Stimulated activated naive CD4-positive, alpha-beta T cell (primary cell): ENCODE measurements around the gene MPC1L.
A peak's percentile ranks its signal among the peaks of the same experiment; 100 is the strongest.

Experiments
- DNase-seq, 6 experiments: peaks; one replicate each; lab custom pipeline; 2025; lab: John Stamatoyannopoulos, UW

The MPC1L gene

GRCh38 chrX:40628506-40628905, 5.3 kb downstream of the MPC1L start:
- DNase-seq = no peak

GRCh38 chrX:40632199-40632598, 9.0 kb downstream of the MPC1L start:
- no peak for DNase-seq

- no peak for DNase-seq
Measured at GRCh38 chrX:40637687-40638086, 14.5 kb downstream of the MPC1L start.

GRCh38 chrX:40644176-40644575, 20.9 kb downstream of the MPC1L start:
- DNase-seq = no peak

GRCh38 chrX:40644821-40645358, 21.7 kb downstream of the MPC1L start:
- peak; percentile 15 to 61 (median 38) for DNase-seq

GRCh38 chrX:40646489-40647306, 23.5 kb downstream of the MPC1L start:
- peak in 5 of 6 experiments; percentile 4 to 58 (median 33) for DNase-seq

GRCh38 chrX:40647307-40648197, 24.3 kb downstream of the MPC1L start, which contains the start of gene CXorf38:
Gene CXorf38 (minus strand): TSS chrX:40647561. CDS start chrX:40647520, 41 bp downstream.
- peak; percentile 87 to 97 (median 93) for DNase-seq

GRCh38 chrX:40651620-40652223, 28.5 kb downstream of the MPC1L start:
- DNase-seq = peak; percentile 22 to 86 (median 66)

GRCh38 chrX:40652664-40653063, 29.4 kb downstream of the MPC1L start:
- no peak for DNase-seq

GRCh38 chrX:40653535-40653934, 30.3 kb downstream of the MPC1L start:
- DNase-seq = no peak

- no peak for DNase-seq
Measured at GRCh38 chrX:40660381-40660780, 37.2 kb downstream of the MPC1L start.

- no peak for DNase-seq
Measured at GRCh38 chrX:40661489-40661888, 38.3 kb downstream of the MPC1L start.

- no peak for DNase-seq
Measured at GRCh38 chrX:40663078-40663740, 40.0 kb downstream of the MPC1L start.

GRCh38 chrX:40663880-40664630, 40.8 kb downstream of the MPC1L start:
- no peak for DNase-seq

GRCh38 chrX:40671126-40671525, 47.9 kb downstream of the MPC1L start:
- DNase-seq = no peak
